ENCODE results near the gene FLT4. TPM values are rescaled to one million over a fixed set of nuclear protein-coding genes. Genes with fewer than 3 reads are reported as not detected.

Gene FLT4
- total RNA-seq, 1 donor from 2014 or later = 24.8 TPM

DNA sequence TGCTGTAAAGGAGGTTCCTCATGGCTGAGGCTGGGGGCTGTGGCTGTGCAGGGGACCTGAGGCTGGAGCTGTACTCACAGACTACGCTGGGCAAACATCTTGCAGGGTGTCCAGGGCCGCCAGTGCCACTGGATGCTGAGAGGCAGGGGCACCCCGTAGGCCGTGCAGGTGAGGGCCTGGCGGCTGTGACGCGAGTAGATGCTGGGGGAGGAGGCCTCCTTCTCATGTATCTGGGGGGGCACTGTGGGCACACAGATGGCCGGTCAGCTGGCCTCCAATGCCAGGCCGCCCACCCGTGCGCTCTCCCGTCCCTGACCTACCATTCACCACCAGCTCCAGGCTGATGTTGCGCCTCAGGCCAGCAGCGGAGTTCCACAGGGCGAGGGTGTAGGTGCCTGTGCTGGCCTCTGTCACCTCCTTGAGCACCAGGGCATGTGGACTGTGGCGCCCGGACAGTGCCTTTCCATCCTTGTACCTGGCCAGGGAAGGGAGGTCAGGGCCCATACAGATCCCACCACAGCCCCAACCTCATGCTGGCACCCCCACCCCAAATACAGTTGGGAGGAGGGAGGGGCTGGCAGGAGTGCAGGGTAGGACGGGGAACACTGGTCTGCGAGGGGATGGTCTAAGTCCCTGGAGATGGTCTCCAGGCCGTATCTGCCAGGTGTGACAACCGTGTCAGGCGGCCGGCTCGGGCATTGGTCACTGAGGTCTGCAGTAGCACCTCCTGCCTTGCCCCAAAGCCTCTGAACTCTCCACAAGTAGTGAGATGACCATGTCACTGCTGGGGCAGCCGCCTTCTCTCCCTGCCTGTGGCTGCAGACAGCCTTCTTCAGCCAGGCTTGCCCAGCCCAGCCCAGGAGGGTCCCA lies 23.4 kb downstream of the FLT4 start:
- no peaks in the 10 kb centered on the region for H3K9me3 ChIP-seq
- intact Hi-C loops (cut with DNase I) = no loop called here
- no peak overlapping the region for H3K27ac ChIP-seq
- no peak overlapping the region for H3K4me3 ChIP-seq
- peaks cover 3% of the 10 kb centered on the region for H3K36me3 ChIP-seq
- peaks cover 4% of the 10 kb centered on the region for H3K4me1 ChIP-seq
- ATAC-seq = no peak
- no peak for DNase-seq
- TF ChIP-seq, protein P1, sequence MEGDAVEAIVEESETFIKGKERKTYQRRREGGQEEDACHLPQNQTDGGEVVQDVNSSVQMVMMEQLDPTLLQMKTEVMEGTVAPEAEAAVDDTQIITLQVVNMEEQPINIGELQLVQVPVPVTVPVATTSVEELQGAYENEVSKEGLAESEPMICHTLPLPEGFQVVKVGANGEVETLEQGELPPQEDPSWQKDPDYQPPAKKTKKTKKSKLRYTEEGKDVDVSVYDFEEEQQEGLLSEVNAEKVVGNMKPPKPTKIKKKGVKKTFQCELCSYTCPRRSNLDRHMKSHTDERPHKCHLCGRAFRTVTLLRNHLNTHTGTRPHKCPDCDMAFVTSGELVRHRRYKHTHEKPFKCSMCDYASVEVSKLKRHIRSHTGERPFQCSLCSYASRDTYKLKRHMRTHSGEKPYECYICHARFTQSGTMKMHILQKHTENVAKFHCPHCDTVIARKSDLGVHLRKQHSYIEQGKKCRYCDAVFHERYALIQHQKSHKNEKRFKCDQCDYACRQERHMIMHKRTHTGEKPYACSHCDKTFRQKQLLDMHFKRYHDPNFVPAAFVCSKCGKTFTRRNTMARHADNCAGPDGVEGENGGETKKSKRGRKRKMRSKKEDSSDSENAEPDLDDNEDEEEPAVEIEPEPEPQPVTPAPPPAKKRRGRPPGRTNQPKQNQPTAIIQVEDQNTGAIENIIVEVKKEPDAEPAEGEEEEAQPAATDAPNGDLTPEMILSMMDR (IDR thresholded peaks at IDR 0.05) = no peak
- no peaks in the 10 kb centered on the region for H3K27me3 ChIP-seq (ENCODE audit: low read depth)

GRCh38 chr5:180625125-180625790 lies 24.1 kb downstream of the FLT4 start:
- no peak overlapping the region for H3K27ac ChIP-seq
- DNase-seq = no peak
- no peak for ATAC-seq

GRCh38 chr5:180624587-180624986 lies 24.8 kb downstream of the FLT4 start:
- Histone ChIP-seq H3K27me3 (ENCODE audit: low read depth) (peaks cover 7% of the 10 kb centered on the region), H3K36me3 (no peaks in the 10 kb centered on the region), H3K4me3 (no peak overlapping the region), H3K9me3 (no peaks in the 10 kb centered on the region), H3K27ac (no peak overlapping the region), H3K4me1 (peaks cover 4% of the 10 kb centered on the region)
- TF ChIP-seq, protein P1 (IDR thresholded peaks at IDR 0.05) = no peak
- intact Hi-C loops (cut with DNase I) = no loop called here
- DNase-seq = no peak
- ATAC-seq = no peak

More at GRCh38 chr5:180625125-180625790, 24.1 kb downstream of the FLT4 start:
- Histone ChIP-seq H3K27me3 (ENCODE audit: low read depth) (peaks cover under 1% of the 10 kb centered on the region), H3K36me3 (peaks cover 3% of the 10 kb centered on the region), H3K4me1 (peaks cover 4% of the 10 kb centered on the region), H3K4me3 (no peak overlapping the region), H3K9me3 (no peaks in the 10 kb centered on the region)
- TF ChIP-seq, protein P1 (IDR thresholded peaks at IDR 0.05) = no peak
- intact Hi-C loops (cut with DNase I) = no loop called here

- peaks cover 4% of the 10 kb centered on the region for H3K4me1 ChIP-seq
- ATAC-seq = no peak
- H3K36me3 ChIP-seq = no peaks in the 10 kb centered on the region
- H3K4me3 ChIP-seq = no peak overlapping the region
- H3K27me3 ChIP-seq (ENCODE audit: low read depth) = peaks cover 11% of the 10 kb centered on the region
- TF ChIP-seq, protein P1 (IDR thresholded peaks at IDR 0.05) = no peak
- peak overlapping the region; percentile 46 for H3K27ac ChIP-seq
- no peaks in the 10 kb centered on the region for H3K9me3 ChIP-seq
- DNase-seq = no peak
- intact Hi-C loops (cut with DNase I) = no loop called here
Observed at GRCh38 chr5:180623844-180624243, 25.6 kb downstream of the FLT4 start.

GRCh38 chr5:180623411-180623834 lies 26.0 kb downstream of the FLT4 start:
- intact Hi-C loops (cut with DNase I) = no loop called here
- ATAC-seq = peak; percentile 4 to 11
- H3K36me3 ChIP-seq = no peaks in the 10 kb centered on the region
- TF ChIP-seq, protein P1 (IDR thresholded peaks at IDR 0.05) = no peak
- peak overlapping the region; percentile 46 for H3K27ac ChIP-seq
- no peak overlapping the region for H3K4me3 ChIP-seq
- H3K4me1 ChIP-seq = peaks cover 4% of the 10 kb centered on the region
- peaks cover 11% of the 10 kb centered on the region for H3K27me3 ChIP-seq (ENCODE audit: low read depth)
- no peak for DNase-seq
- H3K9me3 ChIP-seq = no peaks in the 10 kb centered on the region
